Cerebellar nuclear complex (tissue), 1 donor: Measurements from ENCODE around the gene ZNF358.

Experiments
- DNase-seq, 2 experiments: peaks; one replicate each; lab custom pipeline; 2025; lab: John Stamatoyannopoulos, UW

The ZNF358 gene

DNA sequence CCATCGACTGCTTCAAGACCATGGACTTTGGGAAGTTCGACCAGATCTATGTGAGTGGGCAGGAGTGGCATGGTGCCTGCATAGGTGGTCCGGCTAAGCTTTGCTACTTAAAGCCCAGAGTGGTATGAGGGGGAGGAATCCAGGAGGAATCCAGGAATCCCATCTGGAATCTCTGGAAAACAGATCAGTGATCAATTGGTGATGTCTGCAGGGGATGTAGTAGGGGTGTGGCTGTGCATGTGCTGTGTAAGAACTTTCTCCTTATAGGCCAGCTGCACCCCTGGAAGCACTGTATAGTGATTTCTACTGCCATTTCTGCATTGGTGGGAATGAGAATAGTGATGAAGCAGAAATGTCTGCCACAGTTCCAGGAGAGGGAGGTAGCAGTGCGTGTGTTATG is 43.2 kb downstream of the ZNF358 start:
- DNase-seq = no peak

DNA sequence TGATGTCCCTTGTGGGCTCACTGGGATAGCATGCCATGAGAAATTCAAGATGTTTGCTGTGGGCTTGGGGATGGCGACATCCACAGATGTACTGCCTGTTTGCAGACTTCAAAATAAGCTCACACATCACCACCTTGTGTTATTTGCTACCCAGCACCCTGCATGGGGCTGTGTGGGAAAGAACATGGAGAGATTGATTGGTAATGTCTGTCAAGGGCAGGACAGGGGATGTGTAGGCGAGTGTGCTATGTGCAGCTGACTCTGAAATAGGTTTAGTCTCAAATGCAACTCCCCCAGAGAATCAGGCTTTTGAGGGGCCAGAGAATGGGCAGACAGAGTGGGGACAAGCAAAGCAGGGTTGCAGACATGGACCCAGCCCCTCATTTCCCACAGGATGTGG is 44.4 kb downstream of the ZNF358 start:
- DNase-seq = no peak

DNA sequence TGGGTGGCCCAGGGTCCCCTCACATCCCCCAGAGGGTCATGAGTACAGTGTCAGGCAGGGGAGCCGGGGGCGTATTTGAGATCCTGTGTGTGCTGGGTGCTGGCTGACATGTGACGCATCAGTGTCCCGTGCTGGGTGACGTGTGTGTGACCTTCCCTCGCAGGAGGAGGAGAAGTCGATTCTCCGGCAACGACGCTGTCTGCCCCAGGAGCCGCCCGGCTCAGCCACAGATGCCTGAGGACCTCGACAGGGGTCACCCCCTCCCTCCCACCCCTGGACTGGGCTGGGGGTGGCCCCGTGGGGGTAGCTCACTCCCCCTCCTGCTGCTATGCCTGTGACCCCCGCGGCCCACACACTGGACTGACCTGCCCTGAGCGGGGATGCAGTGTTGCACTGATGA is 45.4 kb downstream of the ZNF358 start:
- DNase-seq = no peak

DNA sequence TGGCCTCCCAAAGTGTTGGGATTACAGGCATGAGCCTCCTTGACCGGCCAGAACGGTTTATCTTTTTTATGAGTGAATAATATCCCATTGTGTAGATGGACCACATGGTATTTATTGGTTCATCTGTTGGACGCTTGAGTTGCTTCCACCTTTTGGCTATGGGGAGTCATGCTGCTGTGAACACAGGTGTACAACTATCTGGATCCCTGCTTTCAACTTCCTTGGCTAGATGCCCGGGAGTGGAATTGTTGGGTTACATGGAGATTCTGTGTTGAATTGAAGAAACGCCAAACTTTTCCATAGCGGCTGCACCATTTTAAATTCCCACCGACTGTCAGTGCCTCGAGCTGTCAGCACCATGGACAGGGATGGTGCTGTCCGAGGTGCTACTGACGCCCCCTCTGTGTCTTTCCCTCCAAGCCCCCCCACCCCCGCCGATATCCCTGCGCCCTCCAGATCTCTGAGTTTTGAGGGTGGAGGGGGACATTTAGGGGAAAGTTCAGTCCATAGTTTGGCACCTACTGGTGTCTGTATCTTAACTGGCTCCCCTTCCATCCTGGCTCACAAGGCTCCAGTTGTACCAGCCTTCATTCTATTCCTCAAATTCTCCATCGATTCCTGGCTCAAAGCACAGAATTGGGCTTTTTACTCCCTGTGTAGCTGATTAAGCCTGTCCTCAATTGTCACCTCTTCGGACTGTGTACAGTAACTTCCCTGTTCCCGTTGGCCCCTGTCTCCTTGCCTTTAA is 46.9 kb downstream of the ZNF358 start:
- no peak for DNase-seq

DNA sequence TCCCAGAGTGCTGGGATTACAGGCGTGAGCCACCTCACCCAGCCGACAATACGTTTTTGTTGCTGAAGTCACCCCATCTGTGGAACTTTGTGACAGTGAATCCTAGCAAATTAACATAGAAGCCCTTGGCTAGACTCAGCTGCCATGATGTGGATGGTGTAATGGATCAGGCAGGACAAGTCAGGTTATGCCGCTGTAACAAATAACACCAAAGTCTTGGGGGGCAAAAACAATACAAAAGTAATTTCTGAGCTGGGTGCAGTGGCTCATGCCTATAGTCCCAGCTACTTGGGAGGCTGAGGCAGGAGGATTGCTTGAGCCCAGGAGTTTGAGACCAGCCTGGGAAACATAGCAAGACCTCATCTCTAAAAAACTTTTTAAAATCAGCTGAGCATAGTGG is 49.0 kb downstream of the ZNF358 start:
- DNase-seq = no peak

DNA sequence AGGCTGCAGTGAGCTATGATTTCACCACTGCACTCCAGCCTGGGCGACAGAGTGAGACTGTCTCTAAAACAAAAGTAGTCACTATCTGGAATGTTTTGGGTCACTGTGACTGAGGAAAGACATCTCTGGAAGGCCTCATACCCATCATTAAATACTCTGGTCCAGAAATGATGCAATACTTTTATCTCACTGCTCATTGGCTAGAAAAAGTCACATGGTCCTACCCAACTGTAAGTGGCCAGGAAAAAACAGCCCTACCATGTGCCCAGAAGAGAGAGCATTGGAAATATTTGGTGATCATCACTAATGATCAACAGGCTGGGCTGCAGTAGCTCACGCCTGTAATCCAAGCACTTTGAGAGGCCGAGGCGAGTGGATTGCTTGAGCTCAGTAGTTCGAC is 49.4 kb downstream of the ZNF358 start:
- no peak for DNase-seq
